Stomach smooth muscle (tissue), 2 donors: Measurements from ENCODE around the gene BDKRB2.
A peak's percentile ranks its signal among the peaks of the same experiment; 100 is the strongest.

Source experiments
- H3K27ac ChIP-seq: one replicate; pipeline ENCODE4 v1.7.0; 2013; ENCODE audit warnings: mild to moderate bottlenecking, low read length, inconsistent platforms
- H3K27me3 ChIP-seq, 2 donors: one replicate each; pipeline ENCODE4 v1.7.0; 2013; ENCODE audit warnings: low read length in 2 of 2; ENCODE audit not compliant: insufficient read depth in 2 of 2, control insufficient read depth in 1 of 2
- H3K36me3 ChIP-seq, 2 donors: one replicate each; pipeline ENCODE4 v1.7.0; 2013; ENCODE audit warnings: low read length in 2 of 2; ENCODE audit not compliant: control insufficient read depth in 2 of 2, insufficient read depth in 2 of 2
- H3K4me1 ChIP-seq: one replicate; pipeline ENCODE4 v1.7.0; 2013; ENCODE audit warnings: low read length; ENCODE audit not compliant: control insufficient read depth, insufficient read depth
- H3K4me3 ChIP-seq, 2 donors: one replicate each; pipeline ENCODE4 v1.7.0; 2013; ENCODE audit warnings: low read length in 2 of 2
- H3K9ac ChIP-seq, 2 donors: one replicate each; pipeline ENCODE4 v1.7.0; 2013; ENCODE audit warnings: low read length in 2 of 2, mild to moderate bottlenecking in 1 of 2
- H3K9me3 ChIP-seq, 2 donors: one replicate each; pipeline ENCODE4 v1.7.0; 2013; ENCODE audit warnings: low read length in 2 of 2; ENCODE audit not compliant: control insufficient read depth in 2 of 2
- donor health status: healthy.
- donor health status: Pancreatic carcinoma.

BDKRB2 gene

GRCh38 chr14:96264853-96265252, 60.2 kb downstream of the BDKRB2 start:
- Histone ChIP-seq H3K9ac (no peak overlapping the region), H3K9me3 (no peaks in the 10 kb centered on the region), H3K36me3 (no peaks in the 10 kb centered on the region), H3K27me3 (no peaks in the 10 kb centered on the region), H3K4me3 (no peak overlapping the region), H3K27ac (no peak overlapping the region), H3K4me1 (peaks cover 22% of the 10 kb centered on the region)

GRCh38 chr14:96265383-96266095, 60.9 kb downstream of the BDKRB2 start:
- Histone ChIP-seq H3K4me1 (peaks cover 22% of the 10 kb centered on the region), H3K9ac (no peak overlapping the region), H3K4me3 (no peak overlapping the region), H3K27me3 (no peaks in the 10 kb centered on the region), H3K9me3 (no peaks in the 10 kb centered on the region), H3K27ac (no peak overlapping the region), H3K36me3 (no peaks in the 10 kb centered on the region)

GRCh38 chr14:96267336-96267735, 62.7 kb downstream of the BDKRB2 start:
- Histone ChIP-seq H3K27me3 (no peaks in the 10 kb centered on the region), H3K9ac (no peak overlapping the region), H3K36me3 (no peaks in the 10 kb centered on the region), H3K9me3 (peaks cover 0 to 4% of the 10 kb centered on the region in 2 donors), H3K27ac (no peak overlapping the region), H3K4me1 (peaks cover 17% of the 10 kb centered on the region), H3K4me3 (no peak overlapping the region)

GRCh38 chr14:96267916-96268315, 63.3 kb downstream of the BDKRB2 start:
- Histone ChIP-seq H3K36me3 (no peaks in the 10 kb centered on the region), H3K4me3 (no peak overlapping the region), H3K9me3 (peaks cover 0 to 4% of the 10 kb centered on the region in 2 donors), H3K9ac (no peak overlapping the region), H3K27me3 (no peaks in the 10 kb centered on the region), H3K4me1 (peaks cover 17% of the 10 kb centered on the region), H3K27ac (no peak overlapping the region)

GRCh38 chr14:96268431-96269358, 64.1 kb downstream of the BDKRB2 start:
- Histone ChIP-seq H3K36me3 (no peaks in the 10 kb centered on the region), H3K9ac (no peak overlapping the region), H3K4me1 (peaks cover 17% of the 10 kb centered on the region), H3K4me3 (no peak overlapping the region), H3K27ac (peak overlapping the region; percentile 46), H3K9me3 (peaks cover 0 to 4% of the 10 kb centered on the region in 2 donors), H3K27me3 (no peaks in the 10 kb centered on the region)

GRCh38 chr14:96269359-96269710, 64.7 kb downstream of the BDKRB2 start:
- H3K9ac ChIP-seq: no peak overlapping the region
- peaks cover 17% of the 10 kb centered on the region for H3K4me1 ChIP-seq
- no peak overlapping the region for H3K27ac ChIP-seq
- H3K27me3 ChIP-seq: no peaks in the 10 kb centered on the region
- H3K9me3 ChIP-seq: peaks cover 0 to 4% of the 10 kb centered on the region in 2 donors
- H3K36me3 ChIP-seq: no peaks in the 10 kb centered on the region
- no peak overlapping the region for H3K4me3 ChIP-seq

GRCh38 chr14:96270565-96271420, 66.2 kb downstream of the BDKRB2 start:
- peaks cover 0 to 4% of the 10 kb centered on the region in 2 donors for H3K9me3 ChIP-seq
- no peak overlapping the region for H3K9ac ChIP-seq
- H3K4me1 ChIP-seq: peaks cover 24% of the 10 kb centered on the region
- no peaks in the 10 kb centered on the region for H3K36me3 ChIP-seq
- H3K27me3 ChIP-seq: no peaks in the 10 kb centered on the region
- H3K27ac ChIP-seq: no peak overlapping the region
- no peak overlapping the region for H3K4me3 ChIP-seq

- no peak overlapping the region for H3K4me3 ChIP-seq
- peaks cover 24% of the 10 kb centered on the region for H3K4me1 ChIP-seq
- H3K27me3 ChIP-seq: no peaks in the 10 kb centered on the region
- H3K9me3 ChIP-seq: peaks cover 0 to 4% of the 10 kb centered on the region in 2 donors
- H3K27ac ChIP-seq: no peak overlapping the region
- no peak overlapping the region for H3K9ac ChIP-seq
- no peaks in the 10 kb centered on the region for H3K36me3 ChIP-seq
Measured at GRCh38 chr14:96271421-96271762, 66.8 kb downstream of the BDKRB2 start.

GRCh38 chr14:96272777-96273473, 68.3 kb downstream of the BDKRB2 start:
- H3K36me3 ChIP-seq: no peaks in the 10 kb centered on the region
- H3K27ac ChIP-seq: no peak overlapping the region
- H3K4me1 ChIP-seq: peaks cover 21% of the 10 kb centered on the region
- no peak overlapping the region for H3K9ac ChIP-seq
- H3K9me3 ChIP-seq: peaks cover 6 to 7% of the 10 kb centered on the region in 2 donors
- no peak overlapping the region for H3K4me3 ChIP-seq
- H3K27me3 ChIP-seq: no peaks in the 10 kb centered on the region

GRCh38 chr14:96273629-96274028, 69.0 kb downstream of the BDKRB2 start:
- Histone ChIP-seq H3K27ac (no peak overlapping the region), H3K36me3 (no peaks in the 10 kb centered on the region), H3K27me3 (no peaks in the 10 kb centered on the region), H3K9ac (no peak overlapping the region), H3K9me3 (peaks cover 6 to 14% of the 10 kb centered on the region in 2 donors), H3K4me1 (peaks cover 18% of the 10 kb centered on the region), H3K4me3 (no peak overlapping the region)
